Measurements from ENCODE around the gene CHCHD6.

DNA sequence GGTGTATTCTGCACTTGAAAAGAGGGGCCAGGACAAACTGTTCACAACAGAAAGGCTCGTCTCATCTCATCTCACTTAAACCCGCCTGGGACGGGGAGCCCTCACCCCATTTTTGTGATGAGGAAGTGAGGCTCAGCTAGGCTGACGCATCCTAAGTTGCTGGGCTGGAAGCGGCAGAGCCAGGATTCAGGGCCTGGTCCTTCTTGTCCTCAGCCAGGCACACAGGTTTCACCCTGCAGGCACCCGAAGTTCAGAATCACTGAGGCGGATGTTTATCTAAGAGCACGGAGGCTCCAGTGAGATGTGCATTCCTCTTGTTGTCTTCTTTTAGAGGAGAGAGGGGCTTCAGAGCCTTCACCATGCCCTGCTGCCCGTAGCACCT, 227.8 kb downstream of the CHCHD6 start:
- TF ChIP-seq, protein P1, sequence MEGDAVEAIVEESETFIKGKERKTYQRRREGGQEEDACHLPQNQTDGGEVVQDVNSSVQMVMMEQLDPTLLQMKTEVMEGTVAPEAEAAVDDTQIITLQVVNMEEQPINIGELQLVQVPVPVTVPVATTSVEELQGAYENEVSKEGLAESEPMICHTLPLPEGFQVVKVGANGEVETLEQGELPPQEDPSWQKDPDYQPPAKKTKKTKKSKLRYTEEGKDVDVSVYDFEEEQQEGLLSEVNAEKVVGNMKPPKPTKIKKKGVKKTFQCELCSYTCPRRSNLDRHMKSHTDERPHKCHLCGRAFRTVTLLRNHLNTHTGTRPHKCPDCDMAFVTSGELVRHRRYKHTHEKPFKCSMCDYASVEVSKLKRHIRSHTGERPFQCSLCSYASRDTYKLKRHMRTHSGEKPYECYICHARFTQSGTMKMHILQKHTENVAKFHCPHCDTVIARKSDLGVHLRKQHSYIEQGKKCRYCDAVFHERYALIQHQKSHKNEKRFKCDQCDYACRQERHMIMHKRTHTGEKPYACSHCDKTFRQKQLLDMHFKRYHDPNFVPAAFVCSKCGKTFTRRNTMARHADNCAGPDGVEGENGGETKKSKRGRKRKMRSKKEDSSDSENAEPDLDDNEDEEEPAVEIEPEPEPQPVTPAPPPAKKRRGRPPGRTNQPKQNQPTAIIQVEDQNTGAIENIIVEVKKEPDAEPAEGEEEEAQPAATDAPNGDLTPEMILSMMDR (IDR thresholded peaks at IDR 0.05) = no peak
- no peak for TF ChIP-seq POLR2A (IDR thresholded peaks at IDR 0.05)
